Caco-2 (cell line): ENCODE measurements around the gene GHR. TPM values are rescaled to one million over a fixed set of nuclear protein-coding genes. Genes with fewer than 3 reads are reported as not detected.

Source experiments
- BruUV-seq: library from RNA; stranded (reverse); fragments of 400-500 nt; replicated peaks from 2 replicates; lab custom pipeline; 2021; lab: Mats Ljungman, UMichigan
- CTCF ChIA-PET: fragments of 300-600 bp; sonication (Branson Sonifier 250); formaldehyde crosslinking; loops from one replicate; lab custom pipeline; 2022; ENCODE audit warnings: antibody characterized with exemption; lab: Charles Lee
- POLR2A ChIA-PET: fragments of 300-600 bp; sonication (Branson Sonifier 250); formaldehyde crosslinking; loops from one replicate; lab custom pipeline; 2022; ENCODE audit warnings: antibody characterized with exemption; lab: Charles Lee
- DNase-seq, 2 experiments: peaks; one replicate each; pipeline versions ENCODE4 v3.0.0 to v3.0.0-alpha.2; 2020 to 2022
- H3K27me3 ChIP-seq: replicated peaks from 2 replicates; pipeline ENCODE4 v1.6.0; 2011; ENCODE audit warnings: low read length; ENCODE audit not compliant: control insufficient read depth, insufficient read depth
- H3K36me3 ChIP-seq: 2 replicates; pipeline ENCODE4 v1.5.1; 2011; ENCODE audit warnings: low read length; ENCODE audit not compliant: control insufficient read depth, insufficient read depth
- H3K4me1 ChIP-seq: fragments of 250-450 bp; sonication (Bioruptor Pico); 2 replicates; pipeline ENCODE4 v1.5.1; 2020; ENCODE audit warnings: mild to moderate bottlenecking
- H3K4me3 ChIP-seq: 2 replicates; pipeline ENCODE4 v1.5.1; 2011; ENCODE audit warnings: low read depth, mild to moderate bottlenecking, control low read depth, low read length
- H3K9me3 ChIP-seq: fragments of 250-450 bp; sonication (Bioruptor Pico); 2 replicates; pipeline ENCODE4 v1.5.1; 2020; ENCODE audit warnings: mild to moderate bottlenecking, moderate library complexity
- H3K27ac Mint-ChIP-seq: one replicate; pipeline ENCODE4 v1.8.0; 2022; ENCODE audit warnings: mixed read lengths; ENCODE audit not compliant: unreplicated experiment
- H3K27me3 Mint-ChIP-seq: one replicate; pipeline ENCODE4 v1.8.0; 2022; ENCODE audit warnings: mixed read lengths; ENCODE audit not compliant: insufficient read depth, unreplicated experiment
- H3K36me3 Mint-ChIP-seq: one replicate; pipeline ENCODE4 v1.8.0; 2022; ENCODE audit warnings: mild to moderate bottlenecking, mixed read lengths; ENCODE audit not compliant: insufficient read depth, unreplicated experiment
- H3K4me1 Mint-ChIP-seq: one replicate; pipeline ENCODE4 v1.8.0; 2022; ENCODE audit warnings: low read depth, mixed read lengths; ENCODE audit not compliant: unreplicated experiment
- H3K4me3 Mint-ChIP-seq: one replicate; pipeline ENCODE4 v1.8.0; 2022; ENCODE audit warnings: mild to moderate bottlenecking, moderate library complexity, mixed read lengths; ENCODE audit not compliant: unreplicated experiment
- H3K9me3 Mint-ChIP-seq: one replicate; pipeline ENCODE4 v1.8.0; 2022; ENCODE audit warnings: mixed read lengths; ENCODE audit not compliant: unreplicated experiment
- intact Hi-C: fragments of 100-400 bp; cut with micrococcal nuclease; formaldehyde crosslinking; loops from one replicate; pipeline ENCODE4 v1.10.0; 2022; ENCODE audit not compliant: unreplicated experiment
- total RNA-seq: library from RNA; stranded (reverse); gene quantifications from 2 replicates; pipeline ENCODE4 v1.2.3, GENCODE V29; 2022
- TF ChIP-seq, protein P1 (sequence below), 2 experiments: fragments of 200-600 bp in 1 of 2; IDR thresholded peaks; 1 replicate in 1 of 2; 2 replicates in 1 of 2; pipeline versions ENCODE4 v1.5.1 to v1.8.0; 2011 to 2022; ENCODE audit warnings: antibody characterized with exemption in 1 of 2, control low read depth in 1 of 2, inconsistent platforms in 1 of 2, low read depth in 1 of 2, low read length in 1 of 2, mild to moderate bottlenecking in 1 of 2, moderate library complexity in 1 of 2; ENCODE audit not compliant: insufficient read depth in 1 of 2, severe bottlenecking in 1 of 2, unreplicated experiment in 1 of 2

The GHR gene
- total RNA-seq, 1 experiment from 2014 or later: 0.54 TPM

DNA sequence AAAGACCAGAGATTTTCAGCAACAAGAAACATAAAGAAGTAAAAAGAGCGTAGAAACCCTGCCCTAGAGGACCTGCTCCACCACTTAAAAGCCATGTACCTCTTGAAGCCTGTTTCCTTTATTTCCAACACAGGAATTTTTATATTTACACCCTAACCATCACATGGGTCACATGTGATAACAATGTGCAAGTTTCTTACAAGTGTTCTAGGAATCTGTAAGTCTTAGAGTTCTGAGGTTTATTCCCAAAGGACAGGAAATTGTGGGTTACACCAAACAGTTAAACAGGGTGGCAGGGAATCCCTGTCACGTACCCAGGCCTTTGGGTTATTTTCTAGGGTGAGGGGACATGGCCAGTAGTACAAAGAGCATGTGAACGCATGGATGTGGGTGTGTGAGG, 224.8 kb downstream of the GHR start:
- no peaks in the 10 kb centered on the region for H3K9me3 Mint-ChIP-seq
- Histone ChIP-seq H3K27me3 (no peaks in the 10 kb centered on the region), H3K36me3 (no peaks in the 10 kb centered on the region), H3K4me1 (no peaks in the 10 kb centered on the region), H3K9me3 (no peaks in the 10 kb centered on the region), H3K4me3 (no peak overlapping the region)
- ChIA-PET POLR2A (no interaction called here), CTCF (no interaction called here)
- H3K36me3 Mint-ChIP-seq: no peaks in the 10 kb centered on the region
- no peak for DNase-seq
- intact Hi-C loops: loop anchor here (5.0 kb wide), 1 partner anchor 239 kb away; no protein-coding TSS in a partner anchor
- H3K4me3 Mint-ChIP-seq: no peak overlapping the region
- no peaks in the 10 kb centered on the region for H3K4me1 Mint-ChIP-seq
- TF ChIP-seq, protein P1, sequence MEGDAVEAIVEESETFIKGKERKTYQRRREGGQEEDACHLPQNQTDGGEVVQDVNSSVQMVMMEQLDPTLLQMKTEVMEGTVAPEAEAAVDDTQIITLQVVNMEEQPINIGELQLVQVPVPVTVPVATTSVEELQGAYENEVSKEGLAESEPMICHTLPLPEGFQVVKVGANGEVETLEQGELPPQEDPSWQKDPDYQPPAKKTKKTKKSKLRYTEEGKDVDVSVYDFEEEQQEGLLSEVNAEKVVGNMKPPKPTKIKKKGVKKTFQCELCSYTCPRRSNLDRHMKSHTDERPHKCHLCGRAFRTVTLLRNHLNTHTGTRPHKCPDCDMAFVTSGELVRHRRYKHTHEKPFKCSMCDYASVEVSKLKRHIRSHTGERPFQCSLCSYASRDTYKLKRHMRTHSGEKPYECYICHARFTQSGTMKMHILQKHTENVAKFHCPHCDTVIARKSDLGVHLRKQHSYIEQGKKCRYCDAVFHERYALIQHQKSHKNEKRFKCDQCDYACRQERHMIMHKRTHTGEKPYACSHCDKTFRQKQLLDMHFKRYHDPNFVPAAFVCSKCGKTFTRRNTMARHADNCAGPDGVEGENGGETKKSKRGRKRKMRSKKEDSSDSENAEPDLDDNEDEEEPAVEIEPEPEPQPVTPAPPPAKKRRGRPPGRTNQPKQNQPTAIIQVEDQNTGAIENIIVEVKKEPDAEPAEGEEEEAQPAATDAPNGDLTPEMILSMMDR (IDR thresholded peaks at IDR 0.05; ENCODE audit: insufficient read depth in 1 of 2, low read depth in 1 of 2, low read length in 1 of 2, severe bottlenecking in 1 of 2, unreplicated experiment in 1 of 2): no peak
- no TSS peak for BruUV-seq
- H3K27ac Mint-ChIP-seq: no peak overlapping the region
- H3K27me3 Mint-ChIP-seq: no peaks in the 10 kb centered on the region

DNA sequence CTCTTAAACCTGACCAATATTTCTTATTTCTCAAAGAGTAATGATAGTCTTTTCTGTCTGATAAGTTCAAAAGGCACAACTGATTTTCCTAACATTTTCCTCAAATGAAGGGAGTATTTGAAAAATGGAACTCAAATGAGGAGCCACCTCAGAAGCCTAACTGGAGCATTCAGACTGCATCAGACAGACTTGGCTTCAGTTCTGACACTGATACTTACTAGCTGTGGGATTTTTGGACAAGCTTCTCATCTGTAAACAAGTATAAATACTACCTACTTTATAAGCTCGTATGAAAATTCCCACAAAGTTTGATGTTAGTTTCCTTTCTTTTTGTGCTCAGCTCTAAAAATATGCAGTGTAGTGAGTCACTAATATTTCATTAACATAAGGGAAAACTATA, 225.7 kb downstream of the GHR start:
- intact Hi-C loops: loop anchor here (5.0 kb wide), 1 partner anchor 238 kb away; no protein-coding TSS in a partner anchor
- no peaks in the 10 kb centered on the region for H3K36me3 ChIP-seq
- TF ChIP-seq, protein P1 (IDR thresholded peaks at IDR 0.05; ENCODE audit: insufficient read depth in 1 of 2, low read depth in 1 of 2, low read length in 1 of 2, severe bottlenecking in 1 of 2, unreplicated experiment in 1 of 2): no peak
- no peaks in the 10 kb centered on the region for H3K4me1 ChIP-seq
- H3K9me3 ChIP-seq: no peaks in the 10 kb centered on the region
- H3K4me3 Mint-ChIP-seq: no peak overlapping the region
- H3K4me3 ChIP-seq: no peak overlapping the region
- CTCF ChIA-PET: no interaction called here
- BruUV-seq: no TSS peak
- H3K9me3 Mint-ChIP-seq: no peaks in the 10 kb centered on the region
- H3K27me3 Mint-ChIP-seq: no peaks in the 10 kb centered on the region
- DNase-seq: no peak
- H3K27me3 ChIP-seq: no peaks in the 10 kb centered on the region
- POLR2A ChIA-PET: no interaction called here
- H3K27ac Mint-ChIP-seq: no peak overlapping the region
- H3K4me1 Mint-ChIP-seq: no peaks in the 10 kb centered on the region
- H3K36me3 Mint-ChIP-seq: no peaks in the 10 kb centered on the region

DNA sequence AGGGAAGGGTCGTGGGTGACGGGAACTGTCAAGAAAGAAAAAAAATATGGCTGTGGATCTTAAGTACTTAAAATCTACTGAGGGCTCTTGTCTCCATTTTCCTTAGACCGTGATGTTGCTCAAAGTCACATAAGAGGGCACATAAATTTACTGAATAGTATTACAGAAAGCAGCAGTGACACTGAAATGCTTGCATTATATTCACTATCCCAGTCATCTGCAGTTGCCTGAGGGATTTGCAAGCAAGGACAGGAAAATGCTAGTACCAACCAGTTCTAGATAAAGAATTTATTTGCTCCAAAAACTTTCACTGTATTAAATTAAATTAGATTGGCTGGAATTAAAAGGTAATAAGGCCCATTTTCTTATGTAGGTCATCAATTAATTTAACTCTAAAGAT, 226.8 kb downstream of the GHR start:
- TF ChIP-seq, protein P1 (IDR thresholded peaks at IDR 0.05; ENCODE audit: insufficient read depth in 1 of 2, low read depth in 1 of 2, low read length in 1 of 2, severe bottlenecking in 1 of 2, unreplicated experiment in 1 of 2): no peak
- Mint-ChIP-seq H3K27ac (no peak overlapping the region), H3K36me3 (no peaks in the 10 kb centered on the region), H3K4me1 (no peaks in the 10 kb centered on the region), H3K4me3 (no peak overlapping the region), H3K27me3 (no peaks in the 10 kb centered on the region), H3K9me3 (no peaks in the 10 kb centered on the region)
- Histone ChIP-seq H3K4me3 (no peak overlapping the region), H3K9me3 (no peaks in the 10 kb centered on the region), H3K36me3 (no peaks in the 10 kb centered on the region), H3K27me3 (no peaks in the 10 kb centered on the region), H3K4me1 (no peaks in the 10 kb centered on the region)
- intact Hi-C loops: no loop called here
- DNase-seq: no peak
- ChIA-PET POLR2A (no interaction called here), CTCF (no interaction called here)
- BruUV-seq: no TSS peak
